ENCODE data around the gene DDAH1. TPM values are rescaled to one million over a fixed set of nuclear protein-coding genes. Genes with fewer than 3 reads are reported as not detected.
A peak's percentile ranks its signal among the peaks of the same experiment; 100 is the strongest.
"Not testable (repeated sequence)": the region's sequence is repeated elsewhere in the genome, so short reads cannot be mapped to it uniquely, and the experiment has no call there.

DDAH1 gene
- 57.8 and 88.9 TPM in 2 replicates for total RNA-seq (ENCODE audit: low replicate concordance)

DNA sequence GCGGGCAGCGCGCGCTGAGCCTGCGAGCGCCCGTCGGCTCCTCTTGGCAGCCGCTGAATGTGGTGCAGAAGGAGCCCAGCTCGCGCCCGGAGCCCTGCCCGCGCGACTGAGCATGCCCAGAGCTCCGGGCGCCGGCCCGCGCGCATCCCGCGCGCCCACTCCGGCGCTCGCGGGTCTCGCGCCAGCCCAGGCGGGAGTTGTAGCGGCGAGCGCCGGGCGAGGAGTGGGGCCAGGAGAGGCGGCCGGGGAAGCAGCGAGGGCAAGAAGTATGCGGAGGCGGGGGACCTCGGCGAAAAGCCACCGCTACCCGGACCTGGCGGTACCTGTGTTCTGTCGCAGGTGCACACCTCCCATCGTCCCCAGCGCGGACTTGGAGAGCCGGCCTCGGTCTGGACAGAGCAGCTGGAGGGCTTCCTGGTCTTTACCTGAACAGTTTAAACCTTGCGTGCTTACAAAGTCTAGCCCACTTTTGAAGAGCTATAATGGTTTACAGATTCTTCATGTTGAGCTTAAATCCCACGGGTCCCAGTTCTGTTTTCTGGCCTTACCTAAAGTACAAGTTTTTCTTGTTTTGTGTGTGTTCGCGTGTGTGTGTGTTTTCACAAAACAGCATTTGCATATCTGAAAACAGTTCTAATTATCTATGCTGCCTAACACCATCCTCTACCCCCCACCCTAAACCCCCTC lies at the start of gene DDAH1:
DDAH1 (minus strand) TSS at position 61 of the 687 bp plus-strand sequence. CDS start 114 bp downstream, outside the sequence.
- H3K4me3 ChIP-seq (ENCODE audit: low read depth, low read length) = peak within 1 kb of the TSS; percentile 84
- DNase-seq (ENCODE audit: low read depth) = peak; percentile 56
- TF ChIP-seq, protein P1, sequence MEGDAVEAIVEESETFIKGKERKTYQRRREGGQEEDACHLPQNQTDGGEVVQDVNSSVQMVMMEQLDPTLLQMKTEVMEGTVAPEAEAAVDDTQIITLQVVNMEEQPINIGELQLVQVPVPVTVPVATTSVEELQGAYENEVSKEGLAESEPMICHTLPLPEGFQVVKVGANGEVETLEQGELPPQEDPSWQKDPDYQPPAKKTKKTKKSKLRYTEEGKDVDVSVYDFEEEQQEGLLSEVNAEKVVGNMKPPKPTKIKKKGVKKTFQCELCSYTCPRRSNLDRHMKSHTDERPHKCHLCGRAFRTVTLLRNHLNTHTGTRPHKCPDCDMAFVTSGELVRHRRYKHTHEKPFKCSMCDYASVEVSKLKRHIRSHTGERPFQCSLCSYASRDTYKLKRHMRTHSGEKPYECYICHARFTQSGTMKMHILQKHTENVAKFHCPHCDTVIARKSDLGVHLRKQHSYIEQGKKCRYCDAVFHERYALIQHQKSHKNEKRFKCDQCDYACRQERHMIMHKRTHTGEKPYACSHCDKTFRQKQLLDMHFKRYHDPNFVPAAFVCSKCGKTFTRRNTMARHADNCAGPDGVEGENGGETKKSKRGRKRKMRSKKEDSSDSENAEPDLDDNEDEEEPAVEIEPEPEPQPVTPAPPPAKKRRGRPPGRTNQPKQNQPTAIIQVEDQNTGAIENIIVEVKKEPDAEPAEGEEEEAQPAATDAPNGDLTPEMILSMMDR (IDR thresholded peaks at IDR 0.05; ENCODE audit: insufficient read depth, low read length) = no peak

DNA sequence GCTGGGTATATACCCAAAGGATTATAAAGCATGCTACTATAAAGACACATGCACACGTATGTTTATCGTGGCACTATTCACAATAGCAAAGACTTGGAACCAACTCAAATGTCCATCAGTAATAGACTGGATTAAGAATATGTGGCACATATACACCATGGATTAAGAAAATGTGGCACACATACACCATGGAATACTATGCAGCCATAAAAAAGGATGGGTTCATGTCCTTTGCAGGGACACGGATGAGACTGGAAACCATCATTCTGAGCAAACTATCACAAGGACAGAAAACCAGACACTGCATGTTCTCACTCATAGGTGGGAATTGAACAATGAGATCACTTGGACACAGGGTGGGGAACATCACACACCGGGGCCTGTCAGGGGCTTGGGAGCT lies 49.0 kb upstream of the DDAH1 start:
- H3K4me3 ChIP-seq (ENCODE audit: low read depth, low read length) = not testable (repeated sequence)

DNA sequence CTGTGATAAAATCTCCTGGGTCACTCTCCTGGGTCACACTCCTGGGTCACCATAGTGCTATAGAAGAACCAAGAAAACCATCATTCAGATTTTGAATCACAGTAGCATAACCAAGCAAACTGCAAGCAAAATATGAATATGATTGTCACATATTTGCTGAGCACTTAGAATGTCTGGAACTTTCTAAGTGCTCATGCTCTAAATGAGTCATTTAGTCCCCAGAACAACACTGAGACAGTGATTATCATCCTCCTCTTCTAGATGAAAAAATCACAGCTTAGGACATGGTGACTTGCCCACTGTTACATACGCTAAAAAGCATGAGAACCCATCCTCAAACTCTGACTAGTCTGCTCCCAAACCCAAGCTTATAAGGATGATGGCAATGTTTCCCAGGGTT lies 39.5 kb upstream of the DDAH1 start:
- peak; percentile 16 for DNase-seq (ENCODE audit: low read depth)
- TF ChIP-seq, protein P1 (IDR thresholded peaks at IDR 0.05; ENCODE audit: insufficient read depth, low read length) = no peak
- H3K4me3 ChIP-seq (ENCODE audit: low read depth, low read length) = no peak overlapping the region

More for the DNA sequence above, 49.0 kb upstream of the DDAH1 start:
- DNase-seq (ENCODE audit: low read depth) = not testable (repeated sequence)

DNA sequence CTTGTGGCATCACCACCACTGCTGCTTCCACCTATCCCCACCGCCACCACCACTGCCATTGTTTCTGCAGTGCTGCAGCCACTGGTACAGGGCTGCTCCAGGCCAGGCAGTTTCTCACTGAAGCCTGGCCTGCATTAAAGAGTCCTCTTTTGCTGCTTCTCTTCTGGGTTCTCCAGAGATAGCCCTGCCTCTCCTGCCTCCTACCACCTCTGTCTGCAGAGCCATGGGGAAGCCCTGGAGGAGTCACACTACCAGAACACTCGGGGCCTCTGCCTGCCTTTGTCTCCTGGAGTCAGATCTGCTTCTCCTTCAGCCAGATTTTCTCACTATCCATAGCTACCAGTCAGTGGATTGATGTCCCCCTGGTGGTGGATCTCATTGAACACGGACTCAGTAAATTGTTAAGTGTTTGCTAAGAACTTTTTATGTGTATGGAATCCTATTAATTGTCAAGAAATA lies 37.7 kb upstream of the DDAH1 start:
- H3K4me3 ChIP-seq (ENCODE audit: low read depth, low read length) = no peak overlapping the region
- peak; percentile 84 for DNase-seq (ENCODE audit: low read depth)
- TF ChIP-seq, protein P1 (IDR thresholded peaks at IDR 0.05; ENCODE audit: insufficient read depth, low read length) = peak; percentile 65

DNA sequence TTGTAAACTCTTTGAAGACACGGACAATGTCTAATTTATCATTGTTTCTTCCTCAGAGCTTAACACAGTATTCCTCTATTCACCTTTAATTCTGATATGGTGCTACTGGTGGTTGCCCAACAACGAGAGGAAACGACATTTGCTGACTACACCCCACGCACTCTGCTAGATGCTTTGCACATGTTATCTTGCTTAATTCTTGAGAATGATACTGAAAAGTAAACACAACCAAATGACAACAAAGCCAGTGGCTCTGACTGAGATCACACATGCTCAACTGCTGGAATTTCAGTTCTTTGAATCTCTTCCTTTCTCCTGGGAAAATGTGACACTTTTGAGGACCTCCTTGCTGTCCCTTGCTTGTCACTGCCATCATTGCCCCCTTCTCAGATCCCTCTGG lies 37.2 kb upstream of the DDAH1 start:
- H3K4me3 ChIP-seq (ENCODE audit: low read depth, low read length) = no peak overlapping the region
- TF ChIP-seq, protein P1 (IDR thresholded peaks at IDR 0.05; ENCODE audit: insufficient read depth, low read length) = no peak
- DNase-seq (ENCODE audit: low read depth) = no peak

DNA sequence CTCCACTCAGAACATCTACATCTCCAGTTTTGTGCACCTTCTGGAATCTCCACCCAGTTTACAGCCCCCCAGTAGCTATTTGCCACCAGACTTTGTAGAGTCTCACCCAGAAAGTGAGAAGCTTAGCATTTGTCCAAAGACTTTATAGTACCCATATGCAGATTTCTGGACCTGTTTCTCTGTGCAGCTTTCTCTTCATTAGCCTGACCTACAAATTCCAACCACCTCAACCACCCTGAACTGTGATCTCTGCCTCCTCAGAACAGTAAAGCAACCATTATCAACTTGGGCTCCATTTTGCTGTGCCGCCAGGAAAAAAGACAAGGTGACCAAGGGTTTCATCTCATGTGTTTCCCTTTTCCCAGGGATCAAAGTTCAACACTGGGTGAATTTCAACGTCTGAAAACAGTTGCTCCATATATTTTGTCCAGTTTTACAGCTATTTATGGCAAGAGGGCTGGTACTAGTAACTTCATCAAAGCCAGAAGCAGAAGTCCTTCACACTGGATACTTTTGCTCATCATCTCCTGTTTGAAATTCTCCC lies 36.5 kb upstream of the DDAH1 start:
- H3K4me3 ChIP-seq (ENCODE audit: low read depth, low read length) = no peak overlapping the region
- no peak for DNase-seq (ENCODE audit: low read depth)
- TF ChIP-seq, protein P1 (IDR thresholded peaks at IDR 0.05; ENCODE audit: insufficient read depth, low read length) = no peak

DNA sequence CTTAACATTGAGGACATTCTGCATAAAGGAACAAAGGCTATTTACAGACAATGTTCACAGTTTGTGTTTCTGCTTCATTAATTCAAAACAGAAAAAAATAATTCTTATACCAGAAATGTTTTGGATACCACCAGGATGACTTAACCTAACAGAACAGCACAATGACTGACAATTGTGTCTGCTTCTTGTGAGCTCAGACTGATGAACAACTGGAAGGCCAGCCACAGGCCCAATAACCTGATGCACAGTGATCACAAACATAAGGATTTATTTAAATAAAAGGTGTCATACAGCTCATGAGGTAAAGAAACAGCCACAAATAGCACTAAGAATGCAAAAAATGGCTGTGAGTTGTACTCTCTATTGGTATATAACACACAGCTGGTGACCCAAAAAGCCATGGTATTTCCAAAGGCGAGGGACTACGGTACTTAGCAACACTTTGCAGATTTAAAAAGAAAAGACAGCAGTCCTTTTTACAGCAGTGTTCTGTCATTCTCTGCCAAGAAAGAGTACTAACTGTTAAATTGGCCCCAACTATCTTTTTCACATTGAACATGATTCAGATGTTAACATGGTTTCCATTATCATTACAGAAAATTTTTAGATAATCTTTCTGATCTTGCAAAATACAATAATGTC lies 32.1 kb upstream of the DDAH1 start:
- no peak for DNase-seq (ENCODE audit: low read depth)
- no peak overlapping the region for H3K4me3 ChIP-seq (ENCODE audit: low read depth, low read length)
- TF ChIP-seq, protein P1 (IDR thresholded peaks at IDR 0.05; ENCODE audit: insufficient read depth, low read length) = no peak
